GM18909 (cell line): ENCODE results near the gene MLYCD.
"Not testable (repeated sequence)": the region's sequence is repeated elsewhere in the genome, so short reads cannot be mapped to it uniquely, and the experiment has no call there.

Experiments
- ATAC-seq: cut with Tn5 transposase; IDR thresholded peaks from one replicate; pipeline ENCODE4 v1.9.1; 2021; ENCODE audit warnings: mild to moderate bottlenecking; ENCODE audit not compliant: unreplicated experiment, poor library complexity

Gene MLYCD

GRCh38 chr16:83937922-83938885 lies 39.3 kb downstream of the MLYCD start:
- no peak for ATAC-seq

GRCh38 chr16:83939266-83939855 lies 40.4 kb downstream of the MLYCD start:
- ATAC-seq: no peak

DNA sequence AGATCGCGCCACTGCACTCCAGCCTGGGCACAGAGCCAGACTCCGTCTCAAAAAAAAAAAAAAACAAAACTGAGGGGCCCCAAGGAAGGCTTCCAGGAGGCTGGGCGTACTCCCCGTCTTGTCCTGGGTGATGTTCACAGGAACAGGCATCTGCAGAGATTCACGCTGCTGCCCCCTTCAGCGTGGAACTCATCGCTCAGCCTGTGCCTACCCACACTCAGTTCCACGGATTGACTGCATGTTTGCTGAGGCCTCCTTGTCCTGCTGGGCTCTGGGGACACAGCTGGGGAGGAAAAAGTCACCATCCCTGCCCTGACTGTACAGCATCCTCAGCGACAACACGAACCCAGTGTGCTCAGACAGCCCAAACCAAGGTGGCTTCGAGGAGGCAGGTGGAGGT lies 41.2 kb downstream of the MLYCD start:
- no peak for ATAC-seq

DNA sequence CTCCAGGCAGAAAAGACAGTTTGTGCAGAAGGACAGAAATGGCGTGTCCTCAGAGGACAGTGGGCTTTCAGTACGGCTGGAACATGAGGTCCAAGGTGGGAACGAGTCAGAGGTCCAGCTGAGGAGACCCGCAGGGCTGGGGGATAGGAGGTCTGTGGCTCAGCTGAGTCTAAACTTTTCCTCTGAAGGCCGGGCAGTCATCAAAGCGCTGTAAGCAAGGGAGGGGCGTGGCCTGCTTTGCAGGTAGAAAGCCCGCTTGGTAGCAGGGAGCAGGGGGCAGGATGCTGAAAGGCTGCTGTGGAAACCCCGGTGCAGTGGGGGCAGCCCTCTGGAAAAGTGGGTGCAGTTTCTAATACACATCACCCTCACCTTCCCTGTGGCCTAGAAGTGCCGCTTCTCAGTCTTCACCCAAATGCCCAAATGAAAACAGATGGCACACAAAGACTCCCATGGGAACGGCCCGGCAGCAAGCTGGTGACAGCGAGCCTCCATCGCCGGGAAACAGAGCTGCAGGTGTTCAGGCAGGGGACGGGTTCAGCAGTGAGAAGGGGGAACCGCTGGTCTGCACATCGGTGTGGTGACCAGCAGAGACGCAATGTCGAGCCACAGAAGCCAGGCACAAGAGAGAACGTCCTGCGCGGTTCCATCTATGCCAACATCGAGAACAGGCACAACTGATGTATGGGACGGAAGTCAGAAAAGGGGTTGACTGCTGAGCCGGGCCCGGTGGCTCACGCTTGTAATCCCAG lies 41.9 kb downstream of the MLYCD start:
- ATAC-seq: no peak

GRCh38 chr16:83941546-83941945 lies 42.6 kb downstream of the MLYCD start:
- ATAC-seq: not testable (repeated sequence)

DNA sequence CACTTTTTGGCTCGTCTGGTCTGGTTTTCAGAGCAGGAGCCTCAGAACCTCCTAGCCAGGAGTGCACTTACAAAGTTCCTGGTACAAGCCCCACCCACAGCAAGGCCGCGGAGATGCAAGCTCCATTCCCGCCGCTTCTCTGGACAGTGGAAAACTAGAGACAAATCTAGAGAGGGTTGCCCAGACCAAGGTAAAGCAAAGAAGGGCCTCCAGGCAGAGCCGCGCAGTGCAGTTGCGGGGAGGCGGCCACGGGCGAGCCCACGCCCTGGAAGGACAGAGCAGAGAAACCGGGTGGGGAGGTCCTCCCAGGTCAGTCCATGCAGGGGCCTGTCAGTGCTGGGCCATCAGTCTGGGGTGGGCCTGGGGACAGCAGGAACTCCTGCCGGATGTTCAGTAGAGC lies 43.2 kb downstream of the MLYCD start:
- no peak for ATAC-seq

GRCh38 chr16:83942815-83943515 lies 44.0 kb downstream of the MLYCD start:
- ATAC-seq: no peak

DNA sequence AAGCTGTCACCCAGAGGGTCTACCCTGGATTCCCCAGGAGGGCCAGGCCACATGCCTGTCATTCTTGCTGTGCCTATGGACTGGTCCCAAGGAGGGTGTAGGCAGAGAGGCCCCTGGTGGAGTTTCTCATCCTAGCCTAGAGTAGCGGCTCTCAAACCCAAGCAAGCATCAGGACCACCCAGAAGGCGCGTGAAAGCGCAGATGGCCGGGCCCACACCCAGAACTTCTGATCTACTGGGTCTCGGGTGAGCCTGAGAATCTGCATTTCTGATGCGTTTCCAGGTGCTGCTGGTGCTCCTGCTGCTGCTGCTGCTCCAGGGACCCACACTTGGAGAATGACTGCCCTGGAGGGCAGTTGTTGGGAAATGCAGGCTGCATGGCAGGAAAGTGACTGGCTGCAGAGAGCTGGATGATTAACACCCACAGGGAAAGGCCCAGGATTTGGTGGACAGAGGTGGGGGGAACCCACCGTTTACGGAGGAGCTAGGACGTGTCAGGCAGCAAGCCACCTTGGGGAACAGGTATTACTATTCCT lies 44.7 kb downstream of the MLYCD start:
- no peak for ATAC-seq

DNA sequence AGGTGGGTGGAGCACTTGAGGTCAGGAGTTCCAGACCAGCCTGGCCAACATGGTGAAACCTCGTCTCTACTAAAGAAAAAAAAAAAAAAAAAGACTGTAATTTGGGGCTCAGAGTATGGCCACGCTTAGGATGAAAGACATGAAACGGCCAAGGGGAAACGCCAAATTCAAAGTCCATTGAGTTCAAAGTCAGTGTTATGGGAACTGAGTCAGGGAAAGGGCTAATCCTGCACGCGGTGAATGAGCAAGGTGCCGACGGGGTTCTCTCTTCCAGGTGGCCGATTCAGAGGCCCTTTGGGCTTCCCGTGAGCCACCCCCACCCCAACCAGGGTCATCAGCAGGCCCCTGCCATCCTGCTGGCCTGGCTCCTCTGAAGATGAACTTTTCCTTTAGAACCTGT lies 46.7 kb downstream of the MLYCD start:
- no peak for ATAC-seq

- no peak for ATAC-seq
These were observed 47.4 kb downstream of the MLYCD start for GRCh38 chr16:83946154-83946780.

DNA sequence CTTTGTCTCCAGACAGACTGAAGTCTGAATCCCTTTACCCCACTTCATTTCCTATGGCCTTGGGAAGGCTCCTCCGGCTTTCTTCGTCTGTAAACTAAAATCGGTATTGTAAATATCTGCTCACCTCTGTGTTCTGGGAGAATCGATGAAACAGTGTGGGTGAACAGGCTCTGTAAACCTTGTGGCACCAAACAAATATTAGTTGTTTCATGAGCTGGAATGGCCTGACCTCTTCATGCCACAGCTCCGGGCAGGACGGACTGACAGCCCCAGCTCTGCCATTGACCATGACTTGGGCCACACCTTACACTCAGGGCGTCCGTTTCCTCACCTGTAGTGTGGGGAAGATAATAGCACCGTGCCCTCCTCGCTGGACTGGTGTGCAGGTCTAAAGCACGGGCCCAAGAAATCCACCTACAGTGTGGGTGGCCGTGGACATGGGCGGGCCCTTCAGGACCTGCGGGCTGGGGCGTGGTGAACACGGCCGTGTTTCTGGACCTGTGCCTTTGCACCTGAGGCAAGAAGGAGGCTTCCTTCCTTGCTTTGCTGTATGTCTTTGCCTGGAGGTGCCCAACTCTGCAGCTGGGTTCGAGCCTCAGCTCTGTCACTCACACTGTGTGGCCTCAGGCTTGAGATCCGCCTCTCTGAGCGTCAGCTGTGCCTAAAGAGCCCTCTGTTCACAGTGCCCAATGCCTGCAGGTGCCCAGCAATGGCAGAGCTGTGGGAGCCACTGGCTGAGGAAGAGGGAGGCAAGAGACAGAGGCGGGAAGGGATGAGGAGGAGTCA lies 48.1 kb downstream of the MLYCD start:
- ATAC-seq: no peak

- ATAC-seq: no peak
These were observed 48.8 kb downstream of the MLYCD start for GRCh38 chr16:83947642-83948234.

DNA sequence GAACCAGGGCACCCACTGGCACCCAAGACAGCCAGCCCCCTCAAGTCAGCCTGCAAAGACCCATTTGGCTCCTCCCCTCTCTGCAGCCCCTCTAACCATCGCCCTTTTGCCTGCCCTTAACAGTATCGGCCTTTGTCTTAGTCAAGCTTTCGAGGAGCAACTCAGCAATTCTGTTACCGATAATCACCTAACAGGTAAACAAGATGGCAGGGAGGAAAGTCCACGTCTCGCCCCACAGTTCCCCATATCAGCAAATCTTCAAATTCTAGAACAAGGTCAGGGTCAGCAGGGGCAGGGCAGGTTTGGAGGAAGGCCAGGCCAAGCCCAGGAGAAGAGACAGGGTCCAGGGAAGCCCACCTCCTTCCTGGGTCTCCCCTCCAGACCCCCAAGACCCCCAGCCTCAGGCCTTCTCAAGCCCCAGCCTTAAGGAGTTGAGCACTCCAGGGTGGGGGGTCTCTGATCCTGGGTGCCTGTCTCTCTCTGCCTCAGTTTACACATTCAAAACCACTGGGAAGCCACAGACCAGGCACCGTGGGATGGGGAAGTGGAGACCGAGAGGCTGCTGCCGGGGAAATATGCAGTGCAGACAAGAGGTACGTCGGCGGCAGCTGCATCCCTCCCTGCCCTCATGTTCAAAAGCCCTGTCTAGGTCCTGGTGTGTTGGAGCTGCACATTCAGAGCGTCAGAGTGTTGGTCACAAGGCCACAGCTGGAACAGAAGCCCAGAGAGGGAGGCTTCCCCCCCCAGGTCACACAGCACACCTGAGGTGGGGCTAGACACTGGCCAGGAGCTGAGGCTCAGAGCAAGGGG lies 50.2 kb downstream of the MLYCD start:
- ATAC-seq: no peak

DNA sequence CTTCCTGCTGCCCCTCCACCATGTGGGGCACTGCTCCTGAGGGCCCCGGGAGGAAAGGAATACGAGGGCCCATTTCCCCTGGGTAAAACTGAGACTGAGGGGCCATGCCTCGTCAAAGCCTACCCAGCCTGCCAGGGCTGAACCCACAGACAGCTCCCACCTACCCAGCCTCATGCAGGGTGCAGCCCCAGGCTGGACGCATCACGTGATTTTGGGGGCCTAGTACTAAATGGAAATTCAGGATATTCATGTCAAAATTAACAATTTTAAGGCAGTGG lies 50.7 kb downstream of the MLYCD start:
- no peak for ATAC-seq

GRCh38 chr16:83950862-83951399 lies 52.0 kb downstream of the MLYCD start:
- ATAC-seq: not testable (repeated sequence)

DNA sequence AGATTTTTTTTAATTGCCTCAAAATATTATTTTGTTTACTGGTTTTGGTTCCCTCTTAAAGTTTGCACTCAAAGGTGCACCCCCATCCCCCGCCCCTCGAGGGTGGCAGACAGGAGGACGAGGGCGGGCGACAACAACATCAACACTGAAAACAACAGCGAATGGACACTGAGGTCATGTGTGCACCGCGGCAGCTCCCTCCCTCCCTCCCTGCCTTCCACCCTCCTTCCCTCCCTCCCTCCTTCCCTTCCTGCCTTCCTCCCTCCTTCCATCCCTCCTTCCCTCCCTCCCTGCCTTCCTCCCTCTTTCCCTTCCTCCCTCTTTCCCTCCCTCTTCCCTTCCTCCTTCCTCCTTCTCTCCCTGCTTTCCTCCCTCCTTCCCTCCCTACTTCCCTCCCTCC lies 52.6 kb downstream of the MLYCD start:
- no peak for ATAC-seq

GRCh38 chr16:83952587-83952939 lies 53.6 kb downstream of the MLYCD start:
- no peak for ATAC-seq
